Gastrocnemius medialis (tissue), 4 donors: Measurements from ENCODE around the gene SMARCA1. TPM values are rescaled to one million over a fixed set of nuclear protein-coding genes. Genes with fewer than 3 reads are reported as not detected.

Experiments
- ATAC-seq, 2 donors: fragments of 150-250 bp; one replicate each; pipeline ENCODE4 v1.9.1; 2016
- DNase-seq, 2 donors: peaks; one replicate each; pipeline ENCODE4 v3.0.0-alpha.2; 2019
- H3K27ac ChIP-seq, 4 donors: fragments of 200-600 bp; sonication (generic); 1 replicate in 1 of 4; 2 replicates in 3 of 4; pipeline ENCODE4 v1.5.1; 2016 to 2018; ENCODE audit warnings: mild to moderate bottlenecking in 2 of 4, moderate library complexity in 1 of 4
- H3K27me3 ChIP-seq, 3 donors: fragments of 200-600 bp; sonication (generic) in 2 of 3; 1 replicate in 1 of 3; 2 replicates in 2 of 3; pipeline versions ENCODE4 v1.5.1 to v1.6.0; 2016 to 2019; ENCODE audit warnings: mild to moderate bottlenecking in 1 of 3, moderate library complexity in 1 of 3
- H3K36me3 ChIP-seq, 2 donors: fragments of 200-600 bp; sonication (generic) in 1 of 2; one replicate each; pipeline ENCODE4 v1.5.1; 2017 to 2018
- H3K4me1 ChIP-seq, 2 donors: fragments of 200-600 bp; sonication (generic) in 1 of 2; one replicate each; pipeline ENCODE4 v1.5.1; 2016 to 2017; ENCODE audit warnings: mild to moderate bottlenecking in 2 of 2
- H3K4me3 ChIP-seq, 4 donors: fragments of 200-600 bp; sonication (generic) in 3 of 4; 1 replicate in 1 of 4; 2 replicates in 3 of 4; pipeline ENCODE4 v1.5.1; 2016 to 2019; ENCODE audit warnings: mild to moderate bottlenecking in 2 of 4
- H3K9me3 ChIP-seq, 3 donors: fragments of 200-600 bp; sonication (generic) in 2 of 3; 1 replicate in 1 of 3; 2 replicates in 2 of 3; pipeline ENCODE4 v1.5.1; 2016 to 2019
- CTCF ChIP-seq, 5 experiments: fragments of 450-650 bp in 3 of 5; fragments of 200-600 bp in 2 of 5; sonication (generic) in 2 of 5; IDR thresholded peaks in 4 of 5; conservative IDR thresholded peaks in 1 of 5; 1 replicate in 4 of 5; 2 replicates in 1 of 5; pipeline ENCODE4 v1.5.1; 2016 to 2019; ENCODE audit warnings: antibody characterized with exemption in 5 of 5, mild to moderate bottlenecking in 3 of 5, moderate library complexity in 3 of 5
- POLR2A ChIP-seq, 2 donors: fragments of 450-650 bp; IDR thresholded peaks; one replicate each; pipeline ENCODE4 v1.6.1; 2017; ENCODE audit warnings: antibody characterized with exemption in 2 of 2, mild to moderate bottlenecking in 2 of 2, moderate library complexity in 2 of 2
- in situ Hi-C, 4 donors: fragments of 200-750 bp; cut with MboI; loops; one replicate each; pipeline versions ENCODE4 v1.15.0 to v1.8.0; 2017; ENCODE audit warnings: low sequenced_read_pairs in 4 of 4
- intact Hi-C: fragments of 100-400 bp; cut with DNase I; formaldehyde crosslinking; loops from one replicate; pipeline ENCODE4 v1.15.1; 2023; ENCODE audit warnings: low total_unique reads
- total RNA-seq, 4 donors: library from RNA; depleted of rRNA; stranded (reverse); fragments of >200 nt; gene quantifications; one replicate each; pipeline versions ENCODE4 v1.1.0 to v1.2.3, GENCODE V29; 2016

The SMARCA1 gene
- total RNA-seq, 4 donors from 2014 or later = 11.6 to 16.7 (median 15.9) TPM

GRCh38 chrX:129403974-129404669 is 119.2 kb downstream of the SMARCA1 start:
- Histone ChIP-seq H3K4me1 (no peaks in the 10 kb centered on the region), H3K27ac (no peak overlapping the region), H3K27me3 (no peaks in the 10 kb centered on the region), H3K4me3 (no peak overlapping the region), H3K9me3 (no peaks in the 10 kb centered on the region), H3K36me3 (no peaks in the 10 kb centered on the region)
- ATAC-seq (no peak), DNase-seq (no peak)
- intact Hi-C loops (no loop called here), in situ Hi-C loops (no loop called here)
- no peak for TF ChIP-seq POLR2A (IDR thresholded peaks at IDR 0.05)
- TF ChIP-seq CTCF (IDR thresholded peaks at IDR 0.05 in 4 of 5, conservative IDR thresholded peaks at IDR 0.05 in 1 of 5) = no peak

Other genes with a start within 250 kb of the SMARCA1 start
- gene OCRL, start 16.8 kb upstream of the SMARCA1 start, total RNA-seq = 10 to 100 TPM in 2 of 4 donors, 1 to 10 TPM in 2; 6.7 to 10.8 (median 8.6) TPM
- not detected for gene APLN, start 131.5 kb upstream of the SMARCA1 start, total RNA-seq
- gene XPNPEP2, start 215.5 kb upstream of the SMARCA1 start, total RNA-seq = 1 to 10 TPM in 2 of 4 donors, under 1 TPM in 2; 0.15 to 2.0 (median 0.87) TPM